ENCODE results near the gene ALG6. TPM values are rescaled to one million over a fixed set of nuclear protein-coding genes. Genes with fewer than 3 reads are reported as not detected.

Gene ALG6
- 12.9 TPM for polyA plus RNA-seq

GRCh38 chr1:63367215-63368103 lies at the start of gene ALG6:
Gene ALG6 (plus strand): TSS chr1:63367627. CDS start chr1:63370978, 3,351 bp downstream.
- no peaks in the 10 kb centered on the region for H3K9me3 Mint-ChIP-seq
- H3K36me3 Mint-ChIP-seq = peaks cover 8% of the 10 kb centered on the region
- peaks cover 14 to 23% (median 22%) of the 10 kb centered on the region in 3 donors for H3K4me1 Mint-ChIP-seq
- H3K27me3 Mint-ChIP-seq = peaks cover 3% of the 10 kb centered on the region
- H3K4me3 Mint-ChIP-seq = peak within 1 kb of the TSS; percentile 94 to 98 (median 96)
- H3K27ac Mint-ChIP-seq = peak within 1 kb of the TSS; percentile 75 to 88 (median 83)

- Mint-ChIP-seq H3K4me3 (peak overlapping the region; percentile 47 to 91 (median 79)), H3K27ac (peak overlapping the region; percentile 92 to 100 (median 99)), H3K36me3 (peaks cover 3% of the 10 kb centered on the region), H3K4me1 (peaks cover 11 to 23% (median 19%) of the 10 kb centered on the region in 3 donors), H3K27me3 (peaks cover 54% of the 10 kb centered on the region), H3K9me3 (peaks cover 2 to 24% (median 9%) of the 10 kb centered on the region in 3 donors)
Measured at GRCh38 chr1:63317817-63318152, 49.6 kb upstream of the ALG6 start.

DNA sequence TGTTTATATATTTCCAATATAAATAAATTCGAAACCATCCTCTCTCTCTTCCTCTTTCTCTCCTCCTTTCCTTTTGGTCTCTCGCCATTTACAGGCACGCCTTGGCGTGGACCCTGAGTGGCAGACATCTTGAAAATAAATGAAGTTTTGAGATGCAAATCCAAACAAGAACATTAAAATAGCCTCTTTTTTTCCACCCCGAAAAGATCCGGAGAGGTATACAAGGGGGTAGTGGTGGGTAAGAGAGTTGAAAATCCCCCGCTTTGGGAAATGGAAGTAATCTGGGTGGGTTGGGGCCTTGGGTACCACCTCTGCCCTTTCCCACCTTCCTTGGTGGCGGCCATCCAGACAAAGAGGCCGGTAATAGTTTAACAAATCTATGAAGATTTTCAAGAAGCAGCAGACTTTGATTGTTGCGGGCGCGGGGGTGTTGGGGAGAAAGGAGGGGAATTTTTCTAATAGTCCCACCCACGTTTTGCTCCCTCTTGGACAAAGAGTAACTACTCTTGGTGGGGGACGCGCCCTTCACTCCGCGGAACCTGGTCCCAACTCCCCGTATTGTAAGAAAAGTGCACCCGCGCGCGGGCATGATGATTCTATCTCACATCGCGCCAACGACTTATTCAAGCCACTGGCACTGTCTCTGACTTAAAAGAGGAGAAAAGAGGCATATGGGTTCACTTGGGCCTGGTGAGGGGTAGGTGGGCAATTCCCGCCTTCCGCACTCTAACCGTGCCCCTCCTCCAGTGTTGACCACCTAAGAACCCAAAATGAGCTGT lies 49.0 kb upstream of the ALG6 start:
- Mint-ChIP-seq H3K27ac (peak overlapping the region; percentile 92 to 100 (median 99)), H3K4me1 (peaks cover 11 to 23% (median 20%) of the 10 kb centered on the region in 3 donors), H3K9me3 (peaks cover 2 to 24% (median 9%) of the 10 kb centered on the region in 3 donors), H3K27me3 (peaks cover 55% of the 10 kb centered on the region), H3K36me3 (peaks cover 3% of the 10 kb centered on the region), H3K4me3 (peak overlapping the region; percentile 38 to 91 (median 47))

DNA sequence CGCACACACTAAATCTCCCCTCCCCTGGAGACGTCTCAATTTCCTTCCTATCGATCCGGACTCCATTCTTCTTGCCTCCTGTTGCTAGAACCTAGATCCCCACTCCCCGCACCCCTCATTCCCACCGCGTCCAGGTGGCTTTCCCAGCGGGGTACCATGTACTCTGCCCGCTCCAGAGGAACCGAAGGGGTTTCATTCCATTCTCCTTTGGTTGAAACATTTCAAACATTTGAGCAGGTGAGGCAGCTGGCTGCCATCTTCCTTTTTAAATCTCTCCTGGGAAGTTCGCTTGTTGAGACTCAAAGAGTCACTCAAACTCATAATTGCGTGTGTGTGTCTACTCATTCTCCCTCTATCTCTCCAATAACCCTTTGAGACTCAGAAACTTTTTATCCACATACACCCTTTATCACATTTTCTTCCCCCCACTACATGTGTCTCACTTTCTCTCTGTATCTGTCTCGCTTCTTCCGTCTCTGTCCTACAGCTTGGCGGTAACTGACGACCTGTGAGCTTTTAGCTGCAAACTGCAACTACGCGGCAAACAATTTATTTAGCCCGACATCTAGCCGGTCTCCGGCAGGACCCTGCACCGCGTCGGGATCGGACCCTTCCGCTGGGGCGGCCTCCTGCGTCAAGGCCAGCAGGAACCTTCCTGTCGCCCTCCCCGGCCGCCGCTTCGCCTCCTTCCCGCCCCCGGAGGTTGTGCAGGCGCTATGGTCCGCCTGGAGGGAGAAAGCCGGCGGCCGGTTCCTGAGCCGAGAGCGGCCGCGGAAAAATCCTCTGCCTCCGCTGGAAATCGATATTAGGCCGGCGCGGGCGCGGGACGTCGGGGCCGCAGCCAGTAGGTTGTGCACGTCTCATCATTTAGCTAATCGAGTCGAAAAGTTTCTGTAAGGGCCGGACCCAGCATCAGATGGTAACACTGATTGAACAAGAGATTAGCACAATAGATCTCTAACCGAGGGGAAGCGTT lies 48.1 kb upstream of the ALG6 start:
- Mint-ChIP-seq H3K27ac (peak overlapping the region; percentile 92 to 100 (median 99)), H3K27me3 (peaks cover 53% of the 10 kb centered on the region), H3K9me3 (peaks cover 2 to 22% (median 9%) of the 10 kb centered on the region in 3 donors), H3K4me1 (peaks cover 11 to 23% (median 21%) of the 10 kb centered on the region in 3 donors), H3K4me3 (peak overlapping the region; percentile 39 to 91 (median 46)), H3K36me3 (peaks cover 3% of the 10 kb centered on the region)

DNA sequence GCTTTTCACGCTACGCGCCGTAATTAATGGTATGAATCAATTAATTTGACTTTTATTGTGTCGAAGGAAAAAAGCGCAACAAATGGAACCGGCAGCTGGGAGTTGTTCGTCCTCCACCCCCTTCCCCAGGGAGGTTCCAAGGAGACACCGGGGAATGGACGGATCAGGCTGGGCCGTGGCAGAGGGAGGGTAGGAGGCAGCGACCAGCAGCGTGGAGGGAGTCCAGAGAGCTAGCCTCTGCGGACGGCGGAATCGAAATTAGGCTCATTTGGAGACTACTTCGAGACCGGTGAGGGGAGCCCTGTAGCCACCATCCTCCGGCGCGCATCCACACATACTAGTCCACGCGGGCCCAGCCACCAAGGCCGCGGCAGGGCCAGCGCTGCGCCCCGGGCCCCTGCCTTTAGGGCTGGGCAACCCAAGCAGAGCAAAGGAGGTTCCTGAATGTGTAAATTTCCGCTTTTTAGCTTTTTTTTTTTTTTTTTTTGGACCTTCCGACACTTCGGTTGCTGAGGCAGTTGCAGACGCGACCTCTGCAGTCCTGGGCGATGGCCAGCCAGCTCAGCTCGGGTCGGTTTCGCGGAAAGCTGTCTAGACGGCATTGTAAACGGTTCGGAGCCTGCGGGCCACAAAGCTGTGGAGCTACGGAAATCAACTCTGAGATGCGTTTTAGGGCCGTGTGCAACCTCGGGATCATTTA lies 47.3 kb upstream of the ALG6 start:
- Mint-ChIP-seq H3K9me3 (peaks cover 2 to 23% (median 9%) of the 10 kb centered on the region in 3 donors), H3K4me1 (peaks cover 11 to 23% (median 23%) of the 10 kb centered on the region in 3 donors), H3K27ac (peak overlapping the region; percentile 76 to 100 (median 99)), H3K4me3 (peak overlapping the region in 2 of 4 donors; percentile 67 to 97), H3K27me3 (peaks cover 53% of the 10 kb centered on the region), H3K36me3 (peaks cover 3% of the 10 kb centered on the region)

DNA sequence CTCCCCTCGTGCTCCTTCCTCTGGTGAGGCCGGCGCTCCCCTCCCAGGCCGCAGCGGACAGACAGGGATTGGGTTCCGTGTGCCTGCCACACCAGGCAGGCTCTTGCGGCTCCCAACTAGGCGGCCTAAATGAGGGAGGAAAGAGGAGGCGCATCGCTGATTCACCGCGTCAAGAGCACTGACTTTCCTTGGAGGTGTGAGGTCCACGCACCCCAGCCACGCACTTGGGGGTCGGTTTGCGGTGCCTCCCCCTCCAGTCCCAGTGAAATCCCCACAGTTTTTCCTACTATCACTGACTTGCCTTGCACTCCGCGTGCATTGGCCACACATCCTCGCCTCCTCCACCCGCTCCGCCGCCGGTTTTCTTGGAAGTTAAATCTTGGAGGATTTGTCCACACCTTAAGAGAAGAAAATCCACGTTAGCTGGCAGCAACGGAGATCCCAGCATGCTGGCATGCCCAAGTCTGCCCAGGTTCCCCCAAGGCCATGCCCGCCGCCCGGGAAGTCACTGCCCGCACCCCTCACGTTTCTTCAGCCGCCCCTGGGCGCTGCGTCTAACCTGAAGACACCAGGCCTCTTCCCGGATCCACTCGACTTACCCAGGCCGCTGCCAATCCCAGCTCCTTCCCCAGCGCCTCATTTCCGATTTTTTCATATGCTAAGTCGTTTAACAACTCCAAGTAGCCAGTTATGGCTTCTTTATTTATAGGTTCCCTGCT lies 46.2 kb upstream of the ALG6 start:
- H3K4me3 Mint-ChIP-seq = peak overlapping the region in 3 of 4 donors; percentile 73 to 97 (median 93)
- H3K4me1 Mint-ChIP-seq = peaks cover 9 to 23% (median 20%) of the 10 kb centered on the region in 3 donors
- H3K36me3 Mint-ChIP-seq = peaks cover 3% of the 10 kb centered on the region
- H3K27me3 Mint-ChIP-seq = peaks cover 53% of the 10 kb centered on the region
- peaks cover 2 to 25% (median 10%) of the 10 kb centered on the region in 3 donors for H3K9me3 Mint-ChIP-seq
- H3K27ac Mint-ChIP-seq = peak overlapping the region; percentile 83 to 100 (median 99)

GRCh38 chr1:63321785-63322113 lies 45.7 kb upstream of the ALG6 start:
- peaks cover 2 to 28% (median 13%) of the 10 kb centered on the region in 3 donors for H3K9me3 Mint-ChIP-seq
- H3K36me3 Mint-ChIP-seq = peaks cover 4% of the 10 kb centered on the region
- H3K27me3 Mint-ChIP-seq = peaks cover 55% of the 10 kb centered on the region
- H3K27ac Mint-ChIP-seq = peak overlapping the region; percentile 83 to 100 (median 99)
- H3K4me1 Mint-ChIP-seq = peaks cover 9 to 23% (median 19%) of the 10 kb centered on the region in 3 donors
- H3K4me3 Mint-ChIP-seq = peak overlapping the region; percentile 73 to 97 (median 92)

GRCh38 chr1:63322114-63322943 lies 45.1 kb upstream of the ALG6 start, which contains the start of gene FOXD3:
Gene FOXD3 (plus strand): TSS chr1:63322567. CDS start chr1:63323059, 492 bp downstream.
- H3K9me3 Mint-ChIP-seq = peaks cover 2 to 30% (median 13%) of the 10 kb centered on the region in 3 donors
- peaks cover 4% of the 10 kb centered on the region for H3K36me3 Mint-ChIP-seq
- peak within 1 kb of the TSS; percentile 78 to 97 (median 92) for H3K4me3 Mint-ChIP-seq
- peak within 1 kb of the TSS; percentile 90 to 100 (median 99) for H3K27ac Mint-ChIP-seq
- H3K27me3 Mint-ChIP-seq = peaks cover 59% of the 10 kb centered on the region
- peaks cover 9 to 23% (median 22%) of the 10 kb centered on the region in 3 donors for H3K4me1 Mint-ChIP-seq

- Mint-ChIP-seq H3K9me3 (peaks cover 2 to 36% (median 14%) of the 10 kb centered on the region in 3 donors), H3K36me3 (peaks cover 4% of the 10 kb centered on the region), H3K4me1 (peaks cover 4 to 23% (median 16%) of the 10 kb centered on the region in 3 donors), H3K27me3 (peaks cover 60% of the 10 kb centered on the region), H3K4me3 (peak overlapping the region; percentile 74 to 92 (median 90)), H3K27ac (peak overlapping the region; percentile 90 to 99 (median 92))
Measured at GRCh38 chr1:63322944-63323864, 44.2 kb upstream of the ALG6 start.

- H3K36me3 Mint-ChIP-seq = peaks cover 4% of the 10 kb centered on the region
- H3K4me1 Mint-ChIP-seq = peaks cover 4 to 22% (median 15%) of the 10 kb centered on the region in 3 donors
- H3K27ac Mint-ChIP-seq = peak overlapping the region; percentile 92 to 99 (median 96)
- peak overlapping the region; percentile 38 to 92 (median 80) for H3K4me3 Mint-ChIP-seq
- H3K27me3 Mint-ChIP-seq = peaks cover 62% of the 10 kb centered on the region
- peaks cover 2 to 36% (median 10%) of the 10 kb centered on the region in 3 donors for H3K9me3 Mint-ChIP-seq
Measured at GRCh38 chr1:63323865-63324778, 43.3 kb upstream of the ALG6 start.
